Stimulated activated CD8-positive, alpha-beta memory T cell treated with anti-CD3 and anti-CD28 coated beads, Interleukin-7, amount 100 ng/mL, for 24 hours (primary cell): ENCODE results near the gene GRHL3.

ENCODE experiments used
- DNase-seq: peaks from one replicate; pipeline ENCODE4 v3.0.0-alpha.2; 2020; ENCODE audit warnings: low read depth

GRHL3 gene

DNA sequence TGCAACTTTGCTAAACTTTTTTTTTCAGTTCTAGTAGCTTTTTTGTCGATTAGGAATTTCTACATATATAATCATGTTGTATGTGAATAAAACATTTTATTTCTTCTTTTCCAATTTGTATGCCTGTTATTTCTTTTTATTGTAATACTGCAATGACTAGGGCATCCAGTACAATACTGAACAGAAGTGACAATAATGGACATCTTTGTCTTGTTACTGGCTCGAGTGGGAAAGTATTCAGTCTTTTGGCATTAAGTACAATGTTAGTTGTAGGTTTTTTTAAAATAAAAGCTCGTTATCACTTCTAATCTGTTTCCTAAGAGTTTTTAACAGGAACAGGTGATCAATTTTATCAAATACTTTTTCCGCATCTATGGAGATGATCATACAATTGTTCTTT is 84.6 kb downstream of the GRHL3 start:
- no peak for DNase-seq
